Left cardiac atrium (tissue), 4 donors: ENCODE measurements around the gene MFRP. TPM values are rescaled to one million over a fixed set of nuclear protein-coding genes. Genes with fewer than 3 reads are reported as not detected.

ENCODE experiments used
- ATAC-seq, 2 donors: fragments of 200-7000 bp; cut with Tn5 transposase; one replicate each; pipeline ENCODE4 v1.9.1; 2020; ENCODE audit warnings: mild to moderate bottlenecking in 2 of 2, moderate library complexity in 2 of 2
- DNase-seq: peaks from one replicate; pipeline ENCODE4 v3.0.0-alpha.2; 2020
- intact Hi-C, 2 donors: fragments of 100-400 bp; cut with DNase I; formaldehyde crosslinking; loops; one replicate each; pipeline versions ENCODE4 v1.14.1 to v1.15.1; 2022 to 2023
- total RNA-seq, 2 donors: library from RNA; stranded (reverse); fragmentation: NEBNext Ultra II Directional; extraction: Animal tissue kit (Norgen Biotek cat#: 25700); gene quantifications; one replicate each; pipeline ENCODE4 v1.2.1, GENCODE V29; 2021
- donor health status: DM: no; HTN: yes; CAD: no.
- donor health status: DM: no; HTN: yes; CAD: no; lungs with severe emphysema.
- donor health status: DM: yes; HTN: yes; CAD: no.
- donor health status: Dilated cardiomyopathy.

The MFRP gene
- total RNA-seq, 2 donors from 2014 or later: not detected

DNA sequence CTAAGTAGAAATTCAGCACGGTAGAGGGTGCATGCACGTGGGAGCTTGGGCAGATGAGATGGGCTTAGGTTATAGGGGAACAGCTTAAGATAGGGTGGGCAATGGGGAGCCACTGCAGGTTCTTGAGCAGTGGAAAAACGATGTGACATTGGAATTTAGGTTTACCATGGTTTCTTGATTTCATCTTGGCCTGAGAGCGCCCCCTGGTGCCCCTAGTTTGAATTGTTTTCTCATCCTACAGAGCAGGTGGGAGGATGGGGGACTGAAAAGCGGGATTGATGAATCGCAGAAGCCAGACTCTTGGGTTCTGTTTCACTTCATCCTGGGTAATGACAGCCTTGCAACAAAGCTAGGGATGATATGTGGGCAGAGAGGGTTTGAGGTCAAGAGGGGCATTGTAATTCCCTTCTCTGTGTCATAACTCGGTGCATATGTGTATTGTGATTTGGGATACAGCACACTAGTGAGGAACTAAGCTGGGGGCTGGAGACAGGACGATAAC lies 22.9 kb downstream of the MFRP start:
- no peak for ATAC-seq

DNA sequence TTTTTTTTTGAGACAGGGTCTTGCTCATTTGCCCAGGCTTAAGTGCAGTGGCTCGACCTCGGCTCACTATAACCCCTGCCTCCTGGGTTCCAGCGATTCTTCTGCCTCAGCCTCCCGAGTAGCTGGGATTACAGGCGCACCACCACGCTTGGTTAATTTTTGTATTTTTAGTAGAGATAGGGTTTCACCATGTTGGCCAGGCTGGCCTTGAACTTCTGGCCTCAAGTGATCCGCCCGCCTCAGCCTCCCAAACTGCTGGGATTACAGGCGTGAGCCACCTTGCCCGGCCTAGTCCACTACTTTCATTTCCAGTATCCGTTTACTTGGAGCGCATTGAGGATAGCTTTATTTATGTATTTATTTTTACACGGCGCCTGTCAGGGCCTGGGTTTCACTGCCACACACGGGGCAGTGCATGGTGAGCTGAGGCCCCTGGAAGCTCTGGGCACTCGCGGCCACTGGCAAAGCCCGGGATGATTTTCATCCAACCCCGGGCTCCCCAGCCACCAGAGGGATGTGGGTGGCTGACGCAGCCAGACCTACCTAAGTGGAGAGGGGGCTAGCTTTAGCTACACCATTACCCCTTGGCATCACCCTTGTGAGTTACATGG lies 23.5 kb downstream of the MFRP start:
- ATAC-seq (no peak), DNase-seq (no peak)
- intact Hi-C loops: loop anchor here (5.0 to 10.0 kb wide), 2 partner anchors 116 to 118 kb away; partner anchors contain the start of gene CBL (in 2 of the 2)

More for the DNA sequence above, 22.9 kb downstream of the MFRP start:
- intact Hi-C loops: loop anchor here (5.0 to 10.0 kb wide), 2 partner anchors 116 to 119 kb away; partner anchors contain the start of gene CBL (in 2 of the 2)
- DNase-seq: peak; percentile 77

DNA sequence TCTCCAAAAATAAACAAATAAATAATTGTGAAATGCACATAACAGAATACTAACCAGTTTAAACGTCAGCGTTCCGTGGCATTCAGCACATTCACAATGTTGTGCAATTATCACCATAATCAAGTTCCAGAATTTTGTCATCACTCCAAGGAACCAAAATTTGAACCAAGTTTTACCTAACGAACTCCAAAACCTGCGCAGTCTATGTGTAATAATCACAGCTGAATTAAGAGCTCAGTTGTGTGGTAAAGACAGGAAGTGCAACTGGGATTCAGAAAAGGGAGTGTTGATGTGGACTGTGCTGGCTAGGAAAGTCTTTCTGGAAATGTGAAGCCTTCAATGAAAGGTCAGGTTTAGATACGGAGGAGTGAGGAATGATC lies 24.2 kb downstream of the MFRP start:
- no peak for ATAC-seq
- intact Hi-C loops: loop anchor here (5.0 to 10.0 kb wide), 2 partner anchors 115 to 118 kb away; partner anchors contain the start of gene CBL (in 2 of the 2)

DNA sequence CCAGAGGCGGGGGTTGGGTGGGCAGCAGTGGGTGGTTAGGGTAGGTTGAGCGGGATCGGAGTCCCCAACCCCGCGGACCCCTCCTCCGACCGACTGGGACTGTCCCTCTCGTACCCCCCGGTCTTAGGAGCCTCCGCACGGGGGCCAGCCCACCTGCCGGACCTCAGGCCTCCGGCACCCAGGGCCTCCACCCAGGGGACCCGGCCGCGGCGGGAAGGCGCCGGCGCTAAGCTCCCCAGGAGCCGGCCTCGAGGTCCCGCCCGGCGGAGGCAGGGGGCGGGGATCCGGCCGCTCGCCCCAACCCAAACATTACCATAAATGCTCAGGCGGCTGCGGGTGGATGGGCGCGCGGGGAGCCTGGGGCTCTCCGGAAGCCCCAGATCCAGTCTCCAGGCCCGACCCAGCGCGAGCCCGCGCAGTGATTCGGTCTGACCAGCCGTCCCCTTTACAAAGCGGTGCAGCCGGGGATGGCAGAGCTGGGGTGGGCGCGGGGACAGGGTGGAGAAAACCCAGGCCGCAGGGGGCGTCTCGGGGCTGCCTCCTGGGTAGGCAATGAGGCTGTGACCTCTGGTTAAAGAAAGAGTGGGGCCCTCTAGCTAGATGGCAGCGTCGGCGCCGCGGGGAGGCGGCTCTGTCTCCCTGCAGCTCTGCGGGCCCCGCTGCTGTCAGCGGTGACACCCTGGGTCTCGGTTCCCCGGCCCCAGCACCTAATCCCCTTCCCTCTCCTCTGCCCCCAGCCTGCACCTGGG lies 25.6 kb downstream of the MFRP start:
- DNase-seq: peak; percentile 82

More for the DNA sequence above, 24.2 kb downstream of the MFRP start:
- DNase-seq: no peak

DNA sequence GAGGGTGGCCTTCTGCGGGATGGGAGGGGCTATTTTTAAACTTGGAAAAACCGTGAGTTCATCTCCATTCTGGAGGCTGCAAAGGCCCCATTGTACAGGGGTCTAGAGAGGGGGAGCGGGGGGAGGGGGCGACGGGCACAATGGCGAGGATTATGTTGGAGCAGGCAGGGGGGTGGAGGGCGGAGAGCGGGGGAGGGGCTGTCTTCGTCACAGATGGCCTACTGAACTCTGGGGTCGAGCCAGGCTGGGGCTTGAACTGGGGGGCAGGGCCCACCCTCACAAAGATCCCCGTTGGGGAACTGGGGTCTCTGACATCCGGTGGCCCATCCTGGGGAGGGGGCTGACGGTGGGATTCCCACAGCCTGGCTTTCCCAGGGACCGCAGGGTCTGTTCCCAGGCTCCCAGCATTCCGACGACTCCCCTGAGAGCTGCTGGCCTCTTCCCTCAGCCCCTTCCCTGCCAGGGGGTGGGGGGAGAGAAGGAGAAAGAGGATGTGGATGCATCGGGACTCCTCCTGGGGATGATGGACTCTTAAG lies 26.2 kb downstream of the MFRP start:
- peak in 1 of 2 donors; percentile 0 for ATAC-seq

More for the DNA sequence above, 25.6 kb downstream of the MFRP start:
- intact Hi-C loops: loop anchor here (5.0 to 10.0 kb wide), 2 partner anchors 114 to 116 kb away; partner anchors contain the start of gene CBL (in 2 of the 2)
- ATAC-seq: peak; percentile 45 to 66

DNA sequence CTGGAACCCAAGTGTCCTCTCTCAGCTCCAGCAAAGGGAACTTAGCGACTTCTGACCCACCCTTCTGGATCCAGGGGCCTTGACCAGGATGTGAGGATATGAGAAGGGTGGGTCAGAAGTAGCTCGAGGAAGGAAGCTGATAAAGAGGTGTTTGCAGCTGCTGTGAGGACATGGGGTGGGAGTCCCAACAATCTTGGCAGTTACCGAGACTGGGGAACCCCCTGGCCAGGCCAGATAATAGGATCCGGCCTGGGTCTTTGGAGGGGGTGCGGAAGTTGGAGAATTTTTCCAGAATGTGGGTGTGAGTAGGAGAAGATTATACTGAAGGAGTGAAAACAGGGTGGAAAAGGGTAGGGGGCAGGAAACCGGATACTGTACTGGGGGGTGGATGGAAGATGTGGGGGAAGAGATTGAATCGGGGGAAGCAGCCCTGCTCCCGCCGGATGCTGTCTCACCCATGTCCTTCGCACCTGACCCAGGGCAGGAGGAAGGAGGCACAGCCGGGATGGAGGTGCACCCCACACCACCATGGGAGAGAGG lies 26.7 kb downstream of the MFRP start:
- intact Hi-C loops: loop anchor here (5.0 to 10.0 kb wide), 2 partner anchors 112 to 115 kb away; partner anchors contain the start of gene CBL (in 2 of the 2)
- DNase-seq (peak; percentile 67), ATAC-seq (no peak)

More for the DNA sequence above, 26.2 kb downstream of the MFRP start:
- DNase-seq: no peak
- intact Hi-C loops: loop anchor here (5.0 to 10.0 kb wide), 2 partner anchors 113 to 116 kb away; partner anchors contain the start of gene CBL (in 2 of the 2)

DNA sequence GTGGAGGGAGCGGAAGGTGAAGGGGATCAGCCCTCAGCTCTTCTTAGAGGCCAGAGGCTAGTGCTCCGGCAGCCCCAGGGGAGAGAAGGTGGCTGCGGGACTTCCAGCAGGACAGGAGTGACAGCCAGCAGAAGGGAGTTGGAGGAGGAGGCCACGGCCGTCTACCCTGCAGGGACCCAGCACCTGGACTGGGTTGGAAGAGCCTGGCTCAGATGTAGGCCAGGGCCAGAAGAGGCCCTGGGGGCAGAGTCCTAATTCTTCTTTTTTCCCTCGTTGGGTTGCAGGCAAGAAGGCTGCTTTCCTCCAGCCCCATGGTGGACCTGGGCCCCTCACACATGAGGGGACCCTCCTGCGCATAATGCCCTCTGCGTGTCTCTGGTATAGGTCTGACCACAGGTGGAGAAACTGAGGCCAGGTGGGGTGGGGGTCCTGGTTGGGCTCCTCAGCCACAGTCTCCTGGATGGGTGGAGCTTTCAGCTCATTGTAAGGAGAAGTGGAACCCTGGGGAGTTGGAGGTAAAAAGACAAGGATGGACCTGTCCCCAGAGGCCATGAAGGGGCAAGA lies 27.3 kb downstream of the MFRP start:
- intact Hi-C loops: no loop called here
- DNase-seq (no peak), ATAC-seq (no peak)

DNA sequence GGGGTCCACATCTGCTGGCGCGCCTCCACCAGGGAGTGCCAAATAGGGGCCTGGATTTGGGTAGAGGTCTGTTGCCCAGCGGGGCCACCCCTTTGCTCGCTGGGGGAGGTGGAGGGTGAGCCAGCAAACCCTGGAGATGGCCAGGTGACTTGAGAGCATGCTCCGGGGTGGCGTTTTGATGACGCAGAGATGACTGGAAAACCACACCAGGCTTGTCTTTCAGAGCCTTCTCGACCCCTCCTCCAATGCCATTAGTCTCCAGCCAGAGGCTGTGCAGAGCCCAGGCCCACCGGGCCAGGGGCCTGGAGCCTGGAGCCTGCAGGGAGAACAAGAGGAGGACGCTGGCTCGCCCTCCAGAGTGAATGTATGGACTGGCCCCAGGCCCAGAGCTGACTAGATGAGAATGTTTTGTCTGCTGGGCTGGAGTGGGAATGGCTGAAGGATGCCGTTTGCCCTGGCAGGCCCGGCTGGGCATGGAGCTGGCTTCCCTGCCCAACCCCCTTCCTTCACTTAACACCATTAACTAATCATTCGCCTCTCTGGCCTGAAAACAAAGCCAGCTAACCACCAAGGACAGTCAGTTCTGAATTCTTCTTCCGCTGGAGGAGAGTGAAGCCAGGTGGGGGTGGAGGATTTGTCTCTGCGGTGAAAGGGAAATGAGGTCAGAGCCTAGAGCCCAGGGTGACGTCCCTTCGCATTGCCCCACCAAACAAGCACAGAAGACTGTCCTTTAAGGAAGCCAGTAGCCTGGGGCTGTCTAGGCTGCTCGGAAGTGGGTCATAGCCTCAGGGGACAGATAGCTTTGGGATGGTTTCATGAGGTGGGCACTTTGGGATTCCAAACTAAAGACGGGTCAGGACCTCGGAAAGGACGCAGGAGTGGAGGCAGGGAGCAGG lies 28.0 kb downstream of the MFRP start:
- DNase-seq (peak; percentile 60), ATAC-seq (no peak)
- intact Hi-C loops: no loop called here

DNA sequence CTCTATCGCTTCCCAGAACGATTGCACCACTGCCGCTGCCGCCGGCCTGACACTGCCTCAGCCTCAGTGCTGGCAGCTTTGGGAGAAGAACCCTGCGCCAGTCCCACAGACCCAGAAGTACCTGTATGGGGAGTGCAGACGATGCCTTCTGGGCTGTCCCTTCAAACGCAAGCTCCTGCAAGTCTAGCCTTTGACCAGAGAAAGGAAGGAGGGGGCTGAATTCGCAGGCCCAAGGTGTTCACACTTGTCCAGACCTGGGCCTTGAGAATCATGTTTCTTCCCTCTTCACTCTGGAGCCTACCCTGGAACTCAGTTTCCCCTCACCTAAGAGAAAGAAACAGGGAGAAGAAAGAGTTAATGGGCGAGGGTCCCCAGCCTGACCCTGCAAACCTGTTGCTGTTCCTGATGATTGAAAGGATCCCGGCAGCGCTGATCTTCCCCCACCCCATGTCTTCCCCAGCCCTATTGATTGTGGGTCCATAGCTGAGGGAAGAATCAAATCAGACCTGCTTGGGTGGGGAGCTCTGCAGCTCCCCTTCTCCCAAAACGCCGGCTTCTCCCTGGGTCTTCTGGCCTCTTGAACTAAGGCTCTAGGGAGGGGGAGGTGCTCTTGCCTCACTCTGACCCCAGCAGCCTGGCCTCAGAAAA lies 28.8 kb downstream of the MFRP start:
- no peak for DNase-seq
- intact Hi-C loops: no loop called here
- ATAC-seq: no peak

DNA sequence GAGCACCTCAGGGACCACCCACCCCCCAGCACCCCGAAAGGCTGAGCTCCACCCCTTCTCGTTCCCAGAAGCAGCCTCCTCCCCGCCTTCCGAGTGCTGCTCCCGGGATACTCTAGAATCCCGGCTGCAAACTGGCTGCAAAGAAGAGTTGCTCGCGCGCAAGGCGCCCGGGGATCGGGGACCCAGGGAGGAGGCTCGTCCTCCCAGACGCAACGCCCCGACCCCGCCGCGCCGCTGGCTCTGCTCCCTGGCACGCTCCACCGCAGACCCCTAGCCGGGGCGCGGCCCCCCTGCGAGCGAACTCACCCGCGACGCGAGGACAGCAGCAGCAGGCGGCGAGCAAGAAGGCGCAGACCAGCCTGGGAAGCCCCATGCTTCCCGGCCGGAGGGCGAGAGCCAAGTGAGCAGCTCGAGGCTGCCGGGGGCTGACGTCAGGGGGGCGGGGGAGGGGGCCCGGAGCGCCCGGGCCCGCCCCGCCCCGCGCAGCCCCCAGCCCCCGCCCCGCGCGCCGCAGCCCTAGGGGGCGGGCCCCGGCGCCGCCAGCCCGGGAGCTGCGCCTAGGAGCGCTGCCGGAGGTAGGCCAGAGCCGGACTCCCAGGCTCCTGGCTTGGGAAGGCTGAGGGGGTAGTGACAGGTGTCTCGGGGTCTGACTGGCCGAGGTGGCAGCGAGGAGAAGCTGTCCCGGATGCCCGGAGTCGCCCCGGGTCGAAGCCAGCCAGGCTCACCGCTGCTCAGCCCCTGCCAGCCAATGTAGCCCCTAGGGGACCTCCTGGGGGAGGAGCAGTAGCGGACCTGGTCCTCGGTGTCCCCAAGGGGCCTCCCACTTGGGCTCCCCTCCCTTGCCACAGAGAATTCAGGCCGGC lies 29.5 kb downstream of the MFRP start, which contains the start of gene MCAM:
Gene MCAM (minus strand): TSS at position 402 of the 863 bp plus-strand sequence. CDS start 29 bp downstream, at position 373.
- intact Hi-C loops: no loop called here

DNA sequence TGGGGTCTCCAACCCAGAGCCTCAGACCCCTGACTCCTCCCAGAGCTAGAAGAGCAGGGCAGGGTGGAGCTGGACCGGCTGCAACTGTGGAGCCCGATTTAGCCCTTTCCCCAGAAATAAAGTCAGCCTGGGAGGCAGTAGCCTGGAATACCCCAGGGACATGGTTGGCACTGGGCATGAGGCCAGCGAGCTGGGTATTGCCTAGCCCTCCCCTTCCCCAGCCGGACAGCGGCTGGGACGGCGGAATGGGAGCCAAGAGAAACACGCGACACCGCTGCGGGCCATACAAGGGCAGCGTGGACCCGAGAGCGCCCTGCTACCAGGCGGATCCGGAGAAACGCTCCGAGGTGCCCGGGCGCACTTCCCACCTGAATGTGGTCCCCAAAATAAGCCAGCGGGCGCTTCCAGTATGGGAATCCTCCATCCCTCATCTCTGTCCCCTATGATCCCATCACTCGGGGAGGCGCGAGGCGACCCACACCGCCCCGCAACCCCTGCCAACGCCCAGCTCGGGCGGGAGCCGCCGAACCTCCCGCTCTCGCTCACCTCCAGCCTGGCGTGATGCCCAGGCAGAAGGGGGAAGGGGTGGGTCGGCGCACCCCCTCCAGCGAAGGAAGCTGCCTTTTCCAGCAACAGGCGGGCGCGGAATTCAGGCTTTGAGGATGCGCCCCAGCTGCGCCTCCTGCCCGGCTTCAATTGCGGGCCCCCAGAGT lies 30.3 kb downstream of the MFRP start:
- peak; percentile 74 for DNase-seq
- intact Hi-C loops: no loop called here
- ATAC-seq: peak; percentile 40 to 49

More for the DNA sequence above, 29.5 kb downstream of the MFRP start, which contains the start of gene MCAM:
- DNase-seq (peak; percentile 69), ATAC-seq (peak; percentile 35 to 42)

DNA sequence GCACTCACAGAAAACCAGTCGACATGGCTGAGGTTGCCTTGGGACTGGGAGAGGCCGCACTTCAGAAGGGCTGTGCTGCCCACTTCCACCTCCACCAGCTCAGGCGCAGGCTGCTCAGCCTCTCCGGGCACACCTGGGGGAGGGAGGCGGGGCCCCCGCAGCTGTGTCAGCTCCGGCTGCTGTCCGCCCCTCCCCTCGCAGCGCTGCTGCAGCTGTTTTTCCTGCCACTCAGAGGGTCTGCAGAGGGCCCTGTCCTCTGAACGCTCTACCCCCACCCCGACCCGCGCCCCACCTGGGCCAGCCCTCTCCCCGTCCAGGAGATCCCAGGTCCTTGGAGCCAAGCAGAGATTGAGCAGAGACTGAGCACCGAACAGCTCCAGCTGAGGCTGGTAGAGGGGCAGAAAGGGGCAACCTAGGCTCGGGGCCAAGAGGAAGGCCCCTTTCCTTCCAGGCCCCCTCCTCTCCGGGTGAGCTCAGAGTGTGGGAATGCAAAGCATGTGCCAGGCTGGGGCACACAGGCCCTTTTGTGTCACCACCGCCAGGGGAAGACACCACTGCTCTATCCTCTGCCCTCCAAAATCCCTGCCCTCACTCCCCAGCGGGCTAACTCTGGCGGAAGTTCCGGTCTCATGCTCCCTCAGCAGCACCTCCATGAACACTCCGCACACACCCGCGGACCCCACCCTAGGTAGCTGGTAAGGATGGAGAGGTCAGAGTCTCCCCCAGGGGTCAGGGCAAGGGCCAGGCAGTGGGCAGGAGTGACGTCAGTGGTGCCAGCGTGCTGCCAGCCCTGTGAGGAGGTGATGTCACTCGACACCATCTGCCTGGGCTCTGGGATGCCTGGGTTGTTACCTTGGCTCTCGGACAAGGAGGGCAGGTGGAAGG lies 31.1 kb downstream of the MFRP start:
- peak; percentile 53 to 56 for ATAC-seq
- intact Hi-C loops: no loop called here
- peak; percentile 59 for DNase-seq

DNA sequence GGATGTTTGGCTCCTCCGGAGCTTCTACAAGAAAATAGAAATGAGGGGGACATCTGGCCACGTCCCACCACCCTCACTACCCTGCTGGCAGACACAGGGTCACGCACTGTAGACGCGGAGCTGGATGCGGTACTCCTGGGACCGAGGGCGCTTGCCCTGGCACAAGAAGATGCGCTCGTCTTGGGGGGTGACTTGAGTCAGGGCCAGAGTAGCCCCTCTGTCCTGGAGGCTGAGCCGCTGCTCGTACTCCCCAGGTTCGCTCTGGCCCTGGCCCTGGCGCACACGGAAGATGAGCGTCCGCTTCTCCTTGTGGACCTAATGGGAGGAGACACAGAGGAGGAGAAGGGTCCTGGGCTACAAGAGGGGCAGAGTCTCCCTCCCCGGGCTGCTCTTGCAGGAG lies 31.8 kb downstream of the MFRP start:
- DNase-seq: no peak
- no peak for ATAC-seq
- intact Hi-C loops: no loop called here

DNA sequence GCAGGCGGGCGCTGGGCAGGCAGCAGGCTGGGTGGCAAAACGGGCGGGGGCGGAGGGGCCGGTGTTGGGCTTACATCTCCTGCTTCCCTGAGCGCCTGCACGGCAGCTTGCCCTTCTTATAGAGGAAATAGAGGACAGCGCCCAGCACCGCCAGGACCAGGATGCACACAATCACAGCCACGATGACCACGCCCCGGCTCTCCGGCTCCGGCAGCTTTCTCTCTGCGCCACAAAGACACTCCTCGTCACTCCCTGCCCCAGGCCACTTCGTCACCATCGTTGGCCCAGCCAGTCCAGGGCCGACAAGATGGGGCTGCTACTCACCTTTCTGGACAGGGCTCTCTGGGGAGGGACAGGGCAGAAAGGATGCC lies 35.8 kb downstream of the MFRP start:
- ATAC-seq (no peak), DNase-seq (no peak)
- intact Hi-C loops: no loop called here
